Activated CD8-positive, alpha-beta memory T cell treated with anti-CD3 and anti-CD28 coated beads for 36 hours (primary cell): ENCODE measurements around the gene CABP5. TPM values are rescaled to one million over a fixed set of nuclear protein-coding genes. Genes with fewer than 3 reads are reported as not detected.
"Not testable (repeated sequence)": the region's sequence is repeated elsewhere in the genome, so short reads cannot be mapped to it uniquely, and the experiment has no call there.

ENCODE experiments used
- CTCF ChIA-PET: fragments of 350-600 bp; sonication (Branson Sonifier 250); formaldehyde crosslinking; loops from one replicate; lab custom pipeline; 2021; ENCODE audit warnings: antibody characterized with exemption; lab: Charles Lee
- POLR2A ChIA-PET: fragments of 350-600 bp; sonication (Branson Sonifier 250); formaldehyde crosslinking; loops from one replicate; lab custom pipeline; 2021; ENCODE audit warnings: antibody characterized with exemption; lab: Charles Lee
- total RNA-seq, 2 experiments: library from RNA; stranded (reverse); gene quantifications; one replicate each; pipeline ENCODE4 v1.2.3, GENCODE V29; 2021

Gene CABP5
- total RNA-seq = not detected

GRCh38 chr19:48043675-48044258, at the start of gene CABP5:
TSS of gene CABP5 (minus strand) at chr19:48044079. CDS start at chr19:48043922, 157 bp downstream.
- POLR2A ChIA-PET = no interaction called here
- CTCF ChIA-PET = no interaction called here

- CTCF ChIA-PET = interaction anchor here (0.7 kb wide), 1 partner anchor 725 kb away, joined by 3 read pairs; no protein-coding TSS in a partner anchor
Measured at GRCh38 chr19:48091111-48091718, 47.3 kb upstream of the CABP5 start.

DNA sequence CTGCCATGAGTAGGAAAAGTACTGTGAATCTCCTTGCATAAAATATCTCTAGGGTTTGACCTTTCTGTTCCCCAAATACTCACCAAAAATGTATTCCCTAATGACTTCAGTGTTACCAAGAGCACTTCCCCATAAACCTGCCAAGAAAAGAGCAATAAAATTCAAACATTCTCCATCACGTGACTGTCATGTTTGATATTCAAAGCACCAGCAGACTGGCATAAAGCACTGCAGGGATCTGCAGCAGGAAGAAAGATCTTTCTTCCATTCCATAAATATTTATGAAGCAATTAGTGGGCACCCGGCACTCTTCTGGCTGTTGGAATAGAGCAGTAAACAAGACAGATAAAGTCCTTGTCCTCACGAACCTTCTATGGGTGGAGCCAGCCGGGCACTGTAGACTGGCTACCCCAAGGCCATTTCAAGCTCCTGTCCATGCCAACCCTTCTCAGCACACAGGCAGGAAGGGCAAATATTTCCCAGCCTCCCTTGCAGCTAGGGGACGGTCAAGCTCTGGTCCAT, 46.5 kb upstream of the CABP5 start:
- ChIA-PET POLR2A (no interaction called here), CTCF (no interaction called here)

More at GRCh38 chr19:48091111-48091718, 47.3 kb upstream of the CABP5 start:
- POLR2A ChIA-PET = not testable (repeated sequence)

DNA sequence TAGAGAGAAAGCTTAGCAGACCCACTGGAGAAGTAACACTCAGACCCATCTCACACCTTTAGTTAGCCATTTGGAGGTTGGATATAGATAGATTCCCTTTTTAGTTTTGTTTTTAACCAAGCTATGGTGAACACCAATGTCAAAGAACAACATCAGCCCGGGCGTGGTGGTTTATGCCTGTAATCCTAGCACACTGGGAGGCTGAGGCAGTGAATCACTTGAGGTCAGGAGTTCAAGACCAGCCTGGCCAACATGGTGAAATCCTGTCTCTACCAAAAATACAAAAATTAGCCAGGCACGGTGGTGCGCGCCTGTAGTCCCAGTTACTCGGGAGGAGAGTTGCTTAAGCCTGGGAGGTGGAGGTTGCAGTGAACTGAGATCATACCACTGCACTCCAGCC, 45.1 kb upstream of the CABP5 start:
- POLR2A ChIA-PET, CTCF ChIA-PET: not testable (repeated sequence)

- POLR2A ChIA-PET = no interaction called here
- CTCF ChIA-PET = no interaction called here
Measured at GRCh38 chr19:48085904-48086864, 42.3 kb upstream of the CABP5 start.

- CTCF ChIA-PET = no interaction called here
- POLR2A ChIA-PET = no interaction called here
Measured at GRCh38 chr19:48085076-48085475, 41.2 kb upstream of the CABP5 start.

DNA sequence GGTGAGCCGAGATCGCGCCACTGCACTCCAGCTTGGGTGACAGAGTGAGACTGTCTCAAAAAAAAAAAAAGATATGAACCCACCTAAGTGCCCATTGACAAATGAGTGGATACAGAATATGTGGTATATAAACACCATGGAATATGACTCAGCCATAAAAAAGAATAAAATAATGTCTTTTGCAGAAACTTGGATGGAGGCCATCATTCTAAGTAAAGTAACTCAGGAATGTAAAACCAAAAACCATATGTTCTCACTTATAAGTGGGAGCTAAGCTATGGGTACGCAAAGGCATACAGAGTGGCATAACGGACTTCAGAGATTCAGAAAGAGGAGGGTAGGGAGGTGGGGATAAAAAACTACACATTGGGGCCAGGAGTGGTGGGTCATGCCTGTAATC, 37.2 kb upstream of the CABP5 start:
- ChIA-PET POLR2A (no interaction called here), CTCF (no interaction called here)

DNA sequence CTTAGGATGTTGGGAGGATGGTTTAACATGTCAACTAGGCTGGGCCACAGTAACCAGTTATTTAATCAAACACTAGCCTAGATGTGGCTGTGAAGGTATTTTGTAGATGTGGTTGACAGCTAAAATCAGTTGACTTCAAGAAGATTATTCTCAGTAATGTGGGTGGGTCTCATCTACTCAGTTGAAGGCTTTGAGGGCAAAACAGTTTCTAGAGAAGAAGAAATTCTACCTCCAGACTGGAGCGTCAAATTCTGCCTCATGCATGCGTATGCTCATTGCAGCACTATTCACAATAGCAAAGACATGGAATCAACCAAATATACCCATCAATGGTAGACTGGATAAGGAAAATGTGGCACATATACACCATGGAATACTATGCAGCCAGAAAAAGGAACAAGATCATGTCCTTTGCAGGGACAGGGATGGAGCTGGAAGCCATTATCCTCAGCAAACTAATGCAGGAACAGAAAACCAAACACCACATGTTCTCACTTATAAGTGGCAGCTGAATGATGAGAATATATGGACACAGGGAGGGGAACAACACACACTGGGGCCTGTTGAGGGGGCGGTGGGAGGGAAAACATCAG, 26.4 kb upstream of the CABP5 start:
- CTCF ChIA-PET = interaction anchor here (0.5 to 1.1 kb wide), 3 partner anchors 30 to 1287 kb away, joined by 3 to 4 read pairs (median 4); no protein-coding TSS in a partner anchor
- POLR2A ChIA-PET = not testable (repeated sequence)

- CTCF ChIA-PET = interaction anchor here (1.1 kb wide), 1 partner anchor 29 kb away, joined by 3 read pairs; no protein-coding TSS in a partner anchor
- POLR2A ChIA-PET = no interaction called here
Measured at GRCh38 chr19:48069435-48069834, 25.6 kb upstream of the CABP5 start.

GRCh38 chr19:48064509-48064908, 20.6 kb upstream of the CABP5 start:
- ChIA-PET CTCF (no interaction called here), POLR2A (no interaction called here)

- ChIA-PET CTCF (no interaction called here), POLR2A (interaction anchor here (0.5 kb wide), 1 partner anchor 92 kb away, joined by 4 read pairs; no protein-coding TSS in a partner anchor)
Measured at GRCh38 chr19:48061401-48062344, 17.8 kb upstream of the CABP5 start.

DNA sequence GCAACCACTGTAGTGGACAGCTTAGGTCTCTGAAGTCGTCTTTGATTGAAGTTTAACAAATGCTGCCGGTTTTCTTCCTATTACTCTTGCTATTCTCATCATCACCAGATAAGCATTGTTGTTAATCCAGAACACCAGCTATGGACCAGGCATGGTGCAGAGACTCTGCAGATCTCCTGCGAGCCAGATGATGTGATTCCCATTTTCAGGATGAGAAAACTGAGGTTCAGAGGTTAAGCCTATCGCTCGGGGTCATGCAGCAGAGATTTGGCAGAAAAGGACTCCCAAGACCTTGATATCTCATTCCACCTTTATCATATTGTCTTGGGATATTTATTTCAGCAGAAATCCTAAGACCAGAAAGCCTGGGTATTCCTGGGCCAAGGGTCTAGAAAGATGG, 16.5 kb upstream of the CABP5 start:
- ChIA-PET POLR2A (no interaction called here), CTCF (no interaction called here)

GRCh38 chr19:48059331-48059730, 15.5 kb upstream of the CABP5 start:
- ChIA-PET CTCF (no interaction called here), POLR2A (no interaction called here)

DNA sequence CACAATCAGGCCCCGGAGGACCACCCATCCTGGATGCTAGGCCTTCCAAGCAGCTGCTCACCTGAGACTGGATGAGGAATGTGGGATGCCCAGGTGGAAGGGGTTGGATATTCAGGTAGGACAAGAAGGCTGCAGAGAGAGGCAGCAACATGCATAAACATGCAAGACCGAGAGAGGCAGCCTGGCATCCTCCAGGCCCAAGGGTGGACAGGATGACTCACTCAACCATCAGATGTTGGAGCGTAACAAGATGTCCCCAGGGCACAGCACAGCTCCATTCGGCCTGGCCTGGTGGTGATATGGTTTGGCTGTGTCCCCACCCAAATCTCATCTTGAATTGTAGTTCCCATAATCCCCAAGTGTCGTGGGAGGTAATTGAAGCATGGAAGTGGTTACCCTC, 10.0 kb upstream of the CABP5 start:
- CTCF ChIA-PET = no interaction called here
- POLR2A ChIA-PET = no interaction called here

DNA sequence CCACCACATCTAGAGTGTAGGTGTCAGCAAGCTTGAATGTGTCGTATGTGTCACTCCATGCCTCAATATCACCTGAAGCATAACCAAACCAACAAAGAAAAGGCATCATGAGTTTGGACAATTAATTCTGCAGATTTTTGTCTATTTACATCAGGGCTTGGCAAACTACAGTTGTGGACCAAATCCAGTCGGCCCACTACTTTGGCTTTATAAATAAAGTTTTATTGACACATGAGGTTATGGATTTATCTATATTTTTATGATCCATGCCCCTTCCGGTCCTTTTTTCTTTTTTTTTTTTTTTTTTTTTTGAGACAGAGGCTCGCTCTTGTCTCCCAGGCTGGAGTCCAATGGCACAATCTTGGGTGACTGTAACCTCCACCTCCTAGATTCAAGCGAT, 9.2 kb upstream of the CABP5 start:
- ChIA-PET POLR2A (no interaction called here), CTCF (no interaction called here)

- ChIA-PET CTCF (no interaction called here), POLR2A (interaction anchor here (0.6 kb wide), 1 partner anchor 139 kb away, joined by 3 read pairs; no protein-coding TSS in a partner anchor)
Measured at GRCh38 chr19:48051335-48052033, 7.6 kb upstream of the CABP5 start.

- ChIA-PET POLR2A (no interaction called here), CTCF (no interaction called here)
Measured at GRCh38 chr19:48044561-48044960, 682 bp upstream of the CABP5 start.
